Mucosa of descending colon (tissue), 3 donors: ENCODE data around the gene CHD6. TPM values are rescaled to one million over a fixed set of nuclear protein-coding genes. Genes with fewer than 3 reads are reported as not detected.
A peak's percentile ranks its signal among the peaks of the same experiment; 100 is the strongest.

Experiments
- ATAC-seq: fragments of 200-7000 bp; cut with Tn5 transposase; one replicate; pipeline ENCODE4 v1.9.1; 2020; ENCODE audit warnings: mild to moderate bottlenecking, moderate library complexity
- DNase-seq, 3 donors: peaks; one replicate each; pipeline ENCODE4 v3.0.0-alpha.2; 2020
- H3K36me3 ChIP-seq: fragments of 200-600 bp; one replicate; pipeline ENCODE4 v1.8.0; 2021; ENCODE audit warnings: low read depth, mild to moderate bottlenecking
- H3K4me1 ChIP-seq: fragments of 200-600 bp; one replicate; pipeline ENCODE4 v1.8.0; 2021; ENCODE audit warnings: low read depth, mild to moderate bottlenecking
- H3K4me3 ChIP-seq: fragments of 200-600 bp; one replicate; pipeline ENCODE4 v1.8.0; 2021; ENCODE audit warnings: mild to moderate bottlenecking
- H3K9me3 ChIP-seq: fragments of 200-600 bp; one replicate; pipeline ENCODE4 v1.8.0; 2021; ENCODE audit warnings: mild to moderate bottlenecking
- intact Hi-C, 2 donors: fragments of 100-400 bp; cut with DNase I in 1 of 2; cut with micrococcal nuclease in 1 of 2; formaldehyde crosslinking; loops; one replicate each; pipeline versions ENCODE4 v1.11.0 to v1.11.1; 2022; cut with DNase I, micrococcal nuclease
- total RNA-seq, 3 donors: library from RNA; stranded (reverse); fragmentation: NEBNext Ultra II Directional in 2 of 3; extraction: Animal tissue kit (Norgen Biotek cat#: 25700) in 2 of 3; gene quantifications; one replicate each; pipeline versions ENCODE4 v1.2.1 to v1.2.4, GENCODE V29; 2021 to 2023
- TF ChIP-seq, protein P1 (sequence below): fragments of 200-600 bp; IDR thresholded peaks from one replicate; pipeline ENCODE4 v1.8.0; 2022; ENCODE audit warnings: antibody characterized with exemption, mild to moderate bottlenecking
- donor health status: DM: no; HTN: no; CAD: no; lungs with moderate emphysema.
- donor health status: DM: no; HTN: no; CAD: no.
- donor health status: DM: no; HTN: yes; CAD: no.

CHD6 gene
- total RNA-seq, 3 donors from 2014 or later: 33.8 to 53.6 (median 43.8) TPM

DNA sequence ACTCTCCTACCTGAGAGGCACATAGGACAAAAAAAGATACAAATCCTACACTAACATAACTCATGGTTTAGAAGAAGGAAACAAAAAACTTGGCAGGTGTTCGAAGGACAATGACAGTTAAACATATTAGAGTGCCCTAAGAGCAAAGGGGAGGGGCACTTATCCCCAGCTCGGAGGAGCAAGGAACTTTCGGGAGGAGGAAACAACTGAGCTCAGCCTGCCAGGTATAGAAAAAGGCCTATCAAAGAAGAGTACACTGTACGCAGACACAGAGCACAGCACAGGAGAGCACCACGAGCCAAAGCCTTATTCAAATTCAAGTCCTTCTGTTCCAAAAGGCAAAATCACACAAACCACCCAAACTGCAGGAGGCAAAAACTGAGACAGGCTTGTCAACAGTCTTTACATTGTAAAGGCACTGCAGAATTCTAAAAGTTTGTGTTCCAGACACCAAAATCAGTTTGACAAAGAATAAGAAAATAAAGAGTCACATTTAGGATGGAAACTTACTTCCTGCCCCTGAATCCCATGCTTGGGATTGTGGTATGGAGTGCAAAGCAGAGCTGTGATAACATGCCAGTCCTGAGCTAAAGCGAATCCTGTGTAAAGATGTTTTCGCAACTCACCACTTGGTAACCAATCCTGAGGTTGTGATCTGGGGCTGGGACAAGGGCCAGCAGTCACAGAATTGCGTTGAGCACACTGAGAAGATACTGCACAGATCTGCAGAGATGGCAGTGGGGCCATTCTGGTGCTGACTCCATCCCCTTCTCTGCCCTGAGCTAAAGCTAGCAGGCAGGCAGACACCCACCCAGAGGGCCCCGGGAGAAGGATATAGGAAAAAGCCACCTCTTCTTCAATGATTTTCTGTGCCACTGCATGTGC lies 108.6 kb downstream of the CHD6 start:
- DNase-seq (peak; percentile 52 to 61 (median 52)), ATAC-seq (peak; percentile 91)
- Histone ChIP-seq H3K36me3 (no peaks in the 10 kb centered on the region), H3K4me1 (peaks cover 31% of the 10 kb centered on the region), H3K9me3 (no peaks in the 10 kb centered on the region), H3K4me3 (no peak overlapping the region)
- TF ChIP-seq, protein P1, sequence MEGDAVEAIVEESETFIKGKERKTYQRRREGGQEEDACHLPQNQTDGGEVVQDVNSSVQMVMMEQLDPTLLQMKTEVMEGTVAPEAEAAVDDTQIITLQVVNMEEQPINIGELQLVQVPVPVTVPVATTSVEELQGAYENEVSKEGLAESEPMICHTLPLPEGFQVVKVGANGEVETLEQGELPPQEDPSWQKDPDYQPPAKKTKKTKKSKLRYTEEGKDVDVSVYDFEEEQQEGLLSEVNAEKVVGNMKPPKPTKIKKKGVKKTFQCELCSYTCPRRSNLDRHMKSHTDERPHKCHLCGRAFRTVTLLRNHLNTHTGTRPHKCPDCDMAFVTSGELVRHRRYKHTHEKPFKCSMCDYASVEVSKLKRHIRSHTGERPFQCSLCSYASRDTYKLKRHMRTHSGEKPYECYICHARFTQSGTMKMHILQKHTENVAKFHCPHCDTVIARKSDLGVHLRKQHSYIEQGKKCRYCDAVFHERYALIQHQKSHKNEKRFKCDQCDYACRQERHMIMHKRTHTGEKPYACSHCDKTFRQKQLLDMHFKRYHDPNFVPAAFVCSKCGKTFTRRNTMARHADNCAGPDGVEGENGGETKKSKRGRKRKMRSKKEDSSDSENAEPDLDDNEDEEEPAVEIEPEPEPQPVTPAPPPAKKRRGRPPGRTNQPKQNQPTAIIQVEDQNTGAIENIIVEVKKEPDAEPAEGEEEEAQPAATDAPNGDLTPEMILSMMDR: no peak
- intact Hi-C loops: no loop called here

DNA sequence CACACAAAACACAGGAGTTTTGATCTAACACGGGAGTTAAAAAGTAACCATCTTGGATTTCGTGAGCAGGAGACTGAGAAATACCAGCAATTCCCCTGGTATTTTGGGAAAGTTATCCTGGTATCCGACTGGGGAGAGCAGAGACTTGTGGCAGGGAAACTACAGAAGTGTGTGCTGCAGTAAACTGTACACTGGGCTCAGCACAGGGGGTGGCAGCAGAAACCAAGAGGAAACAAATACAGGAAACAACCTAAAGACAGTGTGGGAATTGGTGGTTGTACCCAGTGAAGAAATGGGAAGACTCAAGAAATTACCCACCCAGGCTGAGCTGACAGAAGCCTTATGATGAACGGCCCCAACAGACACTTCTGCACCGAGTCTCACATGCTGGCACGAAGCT lies 109.8 kb downstream of the CHD6 start:
- Histone ChIP-seq H3K4me3 (no peak overlapping the region), H3K4me1 (peaks cover 31% of the 10 kb centered on the region), H3K36me3 (no peaks in the 10 kb centered on the region), H3K9me3 (no peaks in the 10 kb centered on the region)
- peak; percentile 66 for ATAC-seq
- peak in 2 of 3 donors; percentile 17 to 26 for DNase-seq
- TF ChIP-seq, protein P1: no peak
- intact Hi-C loops: no loop called here

DNA sequence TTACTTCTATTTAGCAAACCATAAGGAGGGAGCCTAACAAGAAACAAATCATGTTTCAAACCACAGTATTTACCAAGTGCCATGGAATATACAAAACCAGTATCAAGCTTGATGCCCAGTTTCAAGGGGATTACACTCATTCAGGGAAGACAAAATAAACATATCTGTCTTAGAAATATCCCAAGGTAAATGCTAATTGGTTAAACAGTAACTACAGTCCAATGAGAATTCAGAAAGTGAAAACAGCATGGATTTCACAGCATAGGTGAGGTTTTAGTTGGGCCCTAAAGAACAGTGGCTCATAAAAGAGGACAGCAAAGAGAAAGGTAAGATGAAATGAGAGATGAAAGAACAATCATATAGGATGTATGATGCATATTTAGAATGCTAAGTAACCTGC lies 110.3 kb downstream of the CHD6 start:
- H3K9me3 ChIP-seq: no peaks in the 10 kb centered on the region
- no peak overlapping the region for H3K4me3 ChIP-seq
- H3K36me3 ChIP-seq: no peaks in the 10 kb centered on the region
- peak; percentile 52 for ATAC-seq
- H3K4me1 ChIP-seq: peaks cover 31% of the 10 kb centered on the region
- TF ChIP-seq, protein P1: no peak
- intact Hi-C loops: no loop called here
- no peak for DNase-seq

DNA sequence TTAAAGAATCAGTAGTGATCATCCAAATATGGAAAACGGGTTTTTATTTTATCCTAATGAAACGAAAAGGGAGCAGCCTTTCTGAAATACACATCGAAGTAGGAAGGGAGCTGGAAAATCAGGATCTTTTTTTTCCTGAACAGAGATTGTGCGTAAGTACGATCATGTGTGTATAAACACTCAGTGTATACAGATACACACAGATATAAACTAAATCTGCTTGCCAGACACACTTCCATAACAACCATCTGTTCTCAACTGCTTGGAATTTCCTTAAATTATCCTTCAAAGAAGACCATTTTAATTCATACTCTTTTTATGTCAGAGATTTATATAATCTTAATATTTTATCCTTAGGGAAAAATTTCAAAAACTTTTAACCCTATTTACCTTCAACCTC lies 110.7 kb downstream of the CHD6 start:
- intact Hi-C loops: no loop called here
- H3K4me1 ChIP-seq: peaks cover 31% of the 10 kb centered on the region
- no peak for DNase-seq

DNA sequence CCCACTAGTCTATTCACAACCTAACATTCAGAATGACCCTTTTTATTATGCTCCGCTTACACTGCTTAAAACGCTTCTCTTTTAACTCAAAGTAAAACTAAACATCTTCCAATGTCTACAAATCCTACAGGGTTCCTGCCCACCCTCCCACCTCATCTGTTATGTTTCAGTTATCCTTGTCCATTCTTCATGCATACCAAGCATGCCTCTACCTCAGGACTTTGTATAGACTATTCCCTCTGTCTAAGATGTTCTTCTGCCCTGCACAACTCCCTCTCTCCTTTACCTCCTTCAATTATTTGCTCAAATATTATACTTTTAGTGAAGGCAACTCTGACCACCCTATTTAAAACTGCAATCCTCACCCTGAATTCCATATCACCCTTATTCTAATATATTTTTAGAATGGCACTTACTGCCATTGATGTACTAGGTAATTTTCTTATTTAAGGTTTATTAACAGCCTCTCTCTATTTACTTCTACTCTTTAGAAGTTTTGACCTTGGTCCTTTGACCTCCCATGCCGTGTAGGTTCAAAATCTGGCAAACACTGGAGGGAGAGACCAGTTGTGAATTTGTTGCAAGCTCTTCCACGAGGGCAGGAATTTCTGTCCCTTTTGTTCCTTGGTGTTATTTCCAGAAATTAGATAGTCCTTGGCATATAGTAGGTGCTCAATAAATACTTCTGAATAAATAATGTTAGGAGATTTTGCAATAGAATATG lies 111.8 kb downstream of the CHD6 start:
- TF ChIP-seq, protein P1: no peak
- DNase-seq: no peak
- no peak overlapping the region for H3K4me3 ChIP-seq
- peaks cover 31% of the 10 kb centered on the region for H3K4me1 ChIP-seq
- H3K9me3 ChIP-seq: no peaks in the 10 kb centered on the region
- intact Hi-C loops: no loop called here
- ATAC-seq: no peak
- no peaks in the 10 kb centered on the region for H3K36me3 ChIP-seq

More for the DNA sequence above, 110.7 kb downstream of the CHD6 start:
- TF ChIP-seq, protein P1: no peak
- ATAC-seq: no peak
- Histone ChIP-seq H3K9me3 (no peaks in the 10 kb centered on the region), H3K4me3 (no peak overlapping the region), H3K36me3 (no peaks in the 10 kb centered on the region)
